ENCODE measurements around the gene SIGLEC6. TPM values are rescaled to one million over a fixed set of nuclear protein-coding genes. Genes with fewer than 3 reads are reported as not detected.

Gene SIGLEC6
- total RNA-seq, 1 experiment from 2014 or later, result not detected

DNA sequence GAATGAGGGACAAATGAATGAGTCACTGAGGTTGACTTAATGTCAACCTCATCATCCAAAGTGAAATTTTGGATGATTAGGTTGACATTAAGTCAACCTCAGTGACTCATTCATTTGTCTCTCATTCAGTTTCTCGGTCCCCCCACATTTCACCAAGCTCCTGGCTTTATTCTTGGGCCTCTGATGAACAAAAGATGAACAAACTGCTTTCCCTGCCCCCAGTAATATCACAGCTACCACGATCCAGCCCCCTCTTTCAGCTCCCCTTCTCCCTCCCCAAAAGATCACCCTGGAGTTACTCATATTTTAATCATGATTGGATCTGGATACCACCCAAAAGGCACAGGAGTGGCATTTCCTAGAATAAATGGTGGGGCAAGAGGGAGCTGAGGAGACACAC is 42.4 kb downstream of the SIGLEC6 start:
- no TSS peak for BruUV-seq (replicated peaks)
- Histone ChIP-seq H3K36me3 (ENCODE audit: control insufficient read depth in 1 of 2, insufficient read depth in 2 of 2, low read length in 2 of 2) (no peaks in the 10 kb centered on the region), H3K9me2 (ENCODE audit: insufficient read depth) (no peaks in the 10 kb centered on the region), H3K27me3 (ENCODE audit: insufficient read depth, low read length) (peaks cover 9% of the 10 kb centered on the region; the same call in 1 of the 2 replicates), H3K27ac (ENCODE audit: low read depth, low read length) (no peak overlapping the region), H3K9ac (ENCODE audit: low read length) (no peak overlapping the region), H3K9me3 (ENCODE audit: control insufficient read depth in 1 of 2, insufficient read depth in 1 of 2, low read depth in 1 of 2, low read length in 2 of 2) (no peaks in the 10 kb centered on the region), H3K4me2 (ENCODE audit: low read length) (no peak overlapping the region), H3K79me2 (ENCODE audit: insufficient read depth, low read length) (no peaks in the 10 kb centered on the region), H2AFZ (ENCODE audit: low read depth, low read length, poor library complexity, severe bottlenecking) (no peak overlapping the region), H3K4me1 (ENCODE audit: control insufficient read depth in 1 of 2, insufficient read depth in 2 of 2, low read length in 2 of 2) (no peaks in the 10 kb centered on the region; a peak in 1 of 4 replicates), H3K4me3 (replicated peaks in 1 of 2; ENCODE audit: low read depth in 1 of 2, low read length in 2 of 2) (no peak overlapping the region), H4K20me1 (ENCODE audit: insufficient read depth) (no peaks in the 10 kb centered on the region)
- no peak for DNase-seq (ENCODE audit: low read depth, low spot score)
- POLR2A ChIA-PET, result interaction anchor here (0.5 kb wide), 1 partner anchor 120 kb away, joined by 3 read pairs; no protein-coding TSS in a partner anchor
- RAD21 ChIA-PET (ENCODE audit: low non-redundant PET in 1 of 2, low total read pairs in 2 of 2, uncharacterized antibody in 2 of 2, unreplicated experiment in 2 of 2), result no interaction called here
- CTCF ChIA-PET, result no interaction called here
- intact Hi-C loops (cut with micrococcal nuclease), result no loop called here
- ATAC-seq, result no peak
- TF ChIP-seq, protein P1, sequence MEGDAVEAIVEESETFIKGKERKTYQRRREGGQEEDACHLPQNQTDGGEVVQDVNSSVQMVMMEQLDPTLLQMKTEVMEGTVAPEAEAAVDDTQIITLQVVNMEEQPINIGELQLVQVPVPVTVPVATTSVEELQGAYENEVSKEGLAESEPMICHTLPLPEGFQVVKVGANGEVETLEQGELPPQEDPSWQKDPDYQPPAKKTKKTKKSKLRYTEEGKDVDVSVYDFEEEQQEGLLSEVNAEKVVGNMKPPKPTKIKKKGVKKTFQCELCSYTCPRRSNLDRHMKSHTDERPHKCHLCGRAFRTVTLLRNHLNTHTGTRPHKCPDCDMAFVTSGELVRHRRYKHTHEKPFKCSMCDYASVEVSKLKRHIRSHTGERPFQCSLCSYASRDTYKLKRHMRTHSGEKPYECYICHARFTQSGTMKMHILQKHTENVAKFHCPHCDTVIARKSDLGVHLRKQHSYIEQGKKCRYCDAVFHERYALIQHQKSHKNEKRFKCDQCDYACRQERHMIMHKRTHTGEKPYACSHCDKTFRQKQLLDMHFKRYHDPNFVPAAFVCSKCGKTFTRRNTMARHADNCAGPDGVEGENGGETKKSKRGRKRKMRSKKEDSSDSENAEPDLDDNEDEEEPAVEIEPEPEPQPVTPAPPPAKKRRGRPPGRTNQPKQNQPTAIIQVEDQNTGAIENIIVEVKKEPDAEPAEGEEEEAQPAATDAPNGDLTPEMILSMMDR (IDR thresholded peaks at IDR 0.05 in 2 of 3, conservative IDR thresholded peaks at IDR 0.05 in 1 of 3; ENCODE audit: borderline replicate concordance in 1 of 3, insufficient read depth in 1 of 3, low read depth in 2 of 3, low read length in 2 of 3), result no peak
- TF ChIP-seq, protein P2, sequence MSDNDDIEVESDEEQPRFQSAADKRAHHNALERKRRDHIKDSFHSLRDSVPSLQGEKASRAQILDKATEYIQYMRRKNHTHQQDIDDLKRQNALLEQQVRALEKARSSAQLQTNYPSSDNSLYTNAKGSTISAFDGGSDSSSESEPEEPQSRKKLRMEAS (IDR thresholded peaks at IDR 0.05), result no peak
- TF ChIP-seq EZH2 (IDR thresholded peaks at IDR 0.05) (no peak), EGR1 (IDR thresholded peaks at IDR 0.05; ENCODE audit: low read depth) (no peak), POLR2AphosphoS5 (IDR thresholded peaks at IDR 0.05; ENCODE audit: low read depth, low read length) (no peak)
- TF ChIP-seq, protein P3, sequence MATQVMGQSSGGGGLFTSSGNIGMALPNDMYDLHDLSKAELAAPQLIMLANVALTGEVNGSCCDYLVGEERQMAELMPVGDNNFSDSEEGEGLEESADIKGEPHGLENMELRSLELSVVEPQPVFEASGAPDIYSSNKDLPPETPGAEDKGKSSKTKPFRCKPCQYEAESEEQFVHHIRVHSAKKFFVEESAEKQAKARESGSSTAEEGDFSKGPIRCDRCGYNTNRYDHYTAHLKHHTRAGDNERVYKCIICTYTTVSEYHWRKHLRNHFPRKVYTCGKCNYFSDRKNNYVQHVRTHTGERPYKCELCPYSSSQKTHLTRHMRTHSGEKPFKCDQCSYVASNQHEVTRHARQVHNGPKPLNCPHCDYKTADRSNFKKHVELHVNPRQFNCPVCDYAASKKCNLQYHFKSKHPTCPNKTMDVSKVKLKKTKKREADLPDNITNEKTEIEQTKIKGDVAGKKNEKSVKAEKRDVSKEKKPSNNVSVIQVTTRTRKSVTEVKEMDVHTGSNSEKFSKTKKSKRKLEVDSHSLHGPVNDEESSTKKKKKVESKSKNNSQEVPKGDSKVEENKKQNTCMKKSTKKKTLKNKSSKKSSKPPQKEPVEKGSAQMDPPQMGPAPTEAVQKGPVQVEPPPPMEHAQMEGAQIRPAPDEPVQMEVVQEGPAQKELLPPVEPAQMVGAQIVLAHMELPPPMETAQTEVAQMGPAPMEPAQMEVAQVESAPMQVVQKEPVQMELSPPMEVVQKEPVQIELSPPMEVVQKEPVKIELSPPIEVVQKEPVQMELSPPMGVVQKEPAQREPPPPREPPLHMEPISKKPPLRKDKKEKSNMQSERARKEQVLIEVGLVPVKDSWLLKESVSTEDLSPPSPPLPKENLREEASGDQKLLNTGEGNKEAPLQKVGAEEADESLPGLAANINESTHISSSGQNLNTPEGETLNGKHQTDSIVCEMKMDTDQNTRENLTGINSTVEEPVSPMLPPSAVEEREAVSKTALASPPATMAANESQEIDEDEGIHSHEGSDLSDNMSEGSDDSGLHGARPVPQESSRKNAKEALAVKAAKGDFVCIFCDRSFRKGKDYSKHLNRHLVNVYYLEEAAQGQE (IDR thresholded peaks at IDR 0.05; ENCODE audit: low read depth), result no peak

Data from HCT116 (cell line).